ENCODE measurements around the gene MLXIP.
A peak's percentile ranks its signal among the peaks of the same experiment; 100 is the strongest.
"Not testable (repeated sequence)": the region's sequence is repeated elsewhere in the genome, so short reads cannot be mapped to it uniquely, and the experiment has no call there.

MLXIP gene

GRCh38 chr12:122094735-122095631 is 16.4 kb downstream of the MLXIP start:
- DNase-seq (ENCODE audit: low read depth, low spot score): no peak

- no peak for DNase-seq (ENCODE audit: low read depth, low spot score)
Observed at GRCh38 chr12:122096014-122096413, 17.5 kb downstream of the MLXIP start.

- no peak for DNase-seq (ENCODE audit: low read depth, low spot score)
Observed at GRCh38 chr12:122096591-122097149, 18.1 kb downstream of the MLXIP start.

GRCh38 chr12:122097584-122097926 is 19.0 kb downstream of the MLXIP start:
- DNase-seq (ENCODE audit: low read depth, low spot score): no peak

- DNase-seq (ENCODE audit: low read depth, low spot score): no peak
Observed at GRCh38 chr12:122097927-122098756, 19.6 kb downstream of the MLXIP start.

- no peak for DNase-seq (ENCODE audit: low read depth, low spot score)
Observed at GRCh38 chr12:122099280-122099749, 20.8 kb downstream of the MLXIP start.

- DNase-seq (ENCODE audit: low read depth, low spot score): no peak
Observed at GRCh38 chr12:122099856-122100255, 21.3 kb downstream of the MLXIP start.

GRCh38 chr12:122100568-122100967 is 22.0 kb downstream of the MLXIP start:
- no peak for DNase-seq (ENCODE audit: low read depth, low spot score)

GRCh38 chr12:122102331-122102730 is 23.8 kb downstream of the MLXIP start:
- DNase-seq (ENCODE audit: low read depth, low spot score): no peak

- no peak for DNase-seq (ENCODE audit: low read depth, low spot score)
Observed at GRCh38 chr12:122104844-122105243, 26.3 kb downstream of the MLXIP start.

- not testable (repeated sequence) for DNase-seq (ENCODE audit: low read depth, low spot score)
Observed at GRCh38 chr12:122105496-122105895, 26.9 kb downstream of the MLXIP start.

- no peak for DNase-seq (ENCODE audit: low read depth, low spot score)
Observed at GRCh38 chr12:122106843-122107242, 28.3 kb downstream of the MLXIP start.

GRCh38 chr12:122107261-122107660 is 28.7 kb downstream of the MLXIP start:
- no peak for DNase-seq (ENCODE audit: low read depth, low spot score)

- DNase-seq (ENCODE audit: low read depth, low spot score): no peak
Observed at GRCh38 chr12:122111089-122111641, 32.6 kb downstream of the MLXIP start.

- no peak for DNase-seq (ENCODE audit: low read depth, low spot score)
Observed at GRCh38 chr12:122116707-122117535, 38.4 kb downstream of the MLXIP start.

GRCh38 chr12:122117979-122118378 is 39.4 kb downstream of the MLXIP start:
- DNase-seq (ENCODE audit: low read depth, low spot score): no peak

GRCh38 chr12:122121341-122121740 is 42.8 kb downstream of the MLXIP start:
- DNase-seq (ENCODE audit: low read depth, low spot score): not testable (repeated sequence)

- no peak for DNase-seq (ENCODE audit: low read depth, low spot score)
Observed at GRCh38 chr12:122121745-122122144, 43.2 kb downstream of the MLXIP start.

- peak; percentile 92 for DNase-seq (ENCODE audit: low read depth, low spot score)
Observed at GRCh38 chr12:122123051-122123760, 44.6 kb downstream of the MLXIP start.

- no peak for DNase-seq (ENCODE audit: low read depth, low spot score)
Observed at GRCh38 chr12:122123761-122124145, 45.2 kb downstream of the MLXIP start.

All from ELF-1 (cell line).